GM12892 (cell line): Measurements from ENCODE around the gene PRDX5.

Source experiments
- POLR2A ChIP-seq: IDR thresholded peaks from 2 replicates; pipeline ENCODE4 v1.6.1; 2011; ENCODE audit warnings: low read depth, low read length, control low read depth
- POLR2AphosphoS5 ChIP-seq: IDR thresholded peaks from 2 replicates; pipeline ENCODE4 v1.6.1; 2011; ENCODE audit warnings: low read depth, low read length, control low read depth
- TAF1 ChIP-seq: IDR thresholded peaks from 2 replicates; pipeline ENCODE4 v1.6.1; 2011; ENCODE audit warnings: low read depth, mild to moderate bottlenecking, control low read depth, low read length, borderline replicate concordance

- TF ChIP-seq POLR2A (no peak), TAF1 (no peak), POLR2AphosphoS5 (no peak)
Observed at GRCh38 chr11:64306876-64307622, 10.9 kb upstream of the PRDX5 start.
